Activated CD4-positive, alpha-beta T cell treated with anti-CD3 and anti-CD28 coated beads for 1 hour (primary cell): ENCODE results near the gene CCDC92.

Experiments
- DNase-seq: peaks from one replicate; pipeline ENCODE4 v3.0.0-alpha.2; 2020

CCDC92 gene

DNA sequence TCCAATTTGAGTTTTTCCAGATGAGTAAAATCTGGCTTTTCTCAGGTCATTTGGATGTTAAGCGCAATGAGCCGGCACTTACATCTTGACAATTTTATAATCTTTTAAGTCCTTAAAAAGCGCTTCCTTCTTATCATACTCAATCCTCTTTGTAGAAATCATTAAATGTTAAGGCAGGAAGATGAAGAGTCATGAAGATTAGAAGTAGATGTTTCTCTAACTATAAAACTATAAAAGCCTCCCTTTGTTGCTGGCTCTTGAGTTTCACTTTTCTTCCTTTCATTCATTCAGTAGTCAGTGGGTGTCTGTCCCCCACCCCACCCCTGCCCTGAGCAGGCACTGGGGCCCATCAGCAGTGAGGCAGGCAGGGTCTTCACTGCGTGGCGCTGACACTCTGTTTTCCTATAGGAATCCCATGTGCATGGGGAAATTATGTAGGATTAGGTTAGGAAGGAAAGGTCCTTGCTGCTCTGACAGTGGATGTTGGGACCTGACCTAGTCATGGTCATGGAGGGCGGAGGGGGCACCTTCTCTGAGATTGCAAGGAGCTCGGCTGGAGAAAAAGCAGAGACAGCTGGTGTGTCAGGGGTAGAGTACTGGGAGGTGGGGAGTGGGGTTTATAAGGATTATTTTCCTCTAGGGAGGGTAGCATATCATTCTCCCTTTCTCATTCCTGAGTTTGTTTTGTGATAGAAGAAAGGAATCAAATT is 65.8 kb downstream of the CCDC92 start:
- no peak for DNase-seq

DNA sequence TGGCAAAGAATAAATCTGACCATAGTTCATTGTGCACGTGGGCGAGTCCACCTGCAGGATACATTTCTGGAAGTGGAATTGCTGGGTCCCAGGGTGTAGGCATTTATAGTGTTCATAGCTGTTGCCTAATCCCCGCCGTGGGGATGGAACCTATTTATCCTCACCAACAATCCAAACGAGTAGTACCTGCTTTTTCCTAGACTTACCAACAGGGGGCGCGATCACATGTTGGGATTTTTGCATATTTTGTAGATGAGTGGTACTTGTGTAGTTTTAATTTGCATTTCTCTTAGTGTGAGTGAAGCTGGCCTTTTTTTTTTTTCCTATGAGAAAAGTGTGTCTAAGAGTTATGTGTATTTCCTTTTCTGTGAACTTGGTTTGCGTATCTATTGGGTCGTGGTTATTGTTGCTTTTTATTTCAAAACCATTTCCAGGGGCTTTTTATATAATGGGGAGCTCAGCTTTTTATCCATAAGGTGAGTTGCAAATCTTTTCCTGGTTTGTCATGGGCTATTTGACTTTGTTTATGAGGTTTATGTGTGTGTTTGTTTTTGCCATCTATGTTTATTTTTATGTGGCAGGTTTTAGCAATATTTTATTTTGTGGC is 67.2 kb downstream of the CCDC92 start:
- DNase-seq = peak; percentile 43

DNA sequence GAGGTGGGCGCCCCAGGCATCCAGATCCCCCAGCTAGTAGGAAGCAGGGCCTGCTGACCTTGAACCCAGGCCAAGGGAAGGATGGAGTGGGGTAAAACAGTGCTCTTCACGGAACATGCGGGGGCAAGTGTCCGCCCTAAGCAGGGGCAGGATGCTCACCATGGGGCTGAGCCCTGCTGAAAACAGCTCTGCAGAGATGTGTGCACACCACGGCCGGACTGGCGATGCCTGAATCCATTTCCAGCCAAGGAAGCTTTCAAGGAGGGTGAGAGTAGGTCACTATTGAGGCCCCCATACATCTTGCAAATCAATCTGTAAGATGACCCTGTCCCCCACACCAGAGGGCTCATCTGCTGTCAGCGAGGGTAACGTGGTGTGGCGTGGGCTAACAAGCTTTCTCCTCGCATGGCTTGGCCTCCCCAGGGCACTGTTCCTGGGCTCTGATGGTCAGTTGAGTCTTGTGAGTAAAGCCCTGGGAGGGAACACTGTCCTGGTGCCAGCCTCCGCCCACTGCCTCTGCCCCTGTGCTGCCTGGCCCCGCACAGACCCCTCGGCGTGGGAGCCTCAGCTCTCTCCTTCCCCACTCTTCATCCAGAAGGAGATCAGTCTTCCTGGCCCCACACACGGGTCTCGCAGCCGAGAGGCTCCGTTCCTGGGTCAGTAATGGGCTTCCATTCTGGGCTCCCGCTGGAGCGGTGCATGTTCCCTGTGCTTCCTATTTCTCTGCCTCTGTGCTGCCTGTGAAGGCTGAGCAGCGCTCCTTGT is 69.1 kb downstream of the CCDC92 start:
- no peak for DNase-seq

GRCh38 chr12:123902821-123903220 is 69.8 kb downstream of the CCDC92 start:
- DNase-seq = no peak

- no peak for DNase-seq
These were observed 71.7 kb downstream of the CCDC92 start for GRCh38 chr12:123900871-123901376.

DNA sequence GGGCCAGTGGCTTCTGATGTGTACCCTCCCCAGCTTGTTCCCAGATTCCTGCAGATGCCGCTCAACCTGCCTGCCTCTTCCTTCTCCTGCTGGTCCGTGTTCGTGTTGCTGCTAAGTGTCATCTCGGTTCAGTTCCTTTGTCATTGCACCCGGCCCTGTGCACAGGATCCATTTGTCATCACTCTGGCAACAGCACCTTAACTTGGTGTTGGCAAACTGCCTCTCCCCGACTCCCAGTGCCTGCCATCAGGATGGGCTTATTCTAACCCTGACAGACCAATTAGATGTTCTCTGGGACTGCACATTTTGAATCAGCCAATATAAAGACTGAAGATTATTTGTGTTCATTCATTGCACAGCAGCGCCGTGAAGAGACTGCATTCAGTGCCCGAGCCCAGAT is 73.3 kb downstream of the CCDC92 start:
- DNase-seq = no peak

DNA sequence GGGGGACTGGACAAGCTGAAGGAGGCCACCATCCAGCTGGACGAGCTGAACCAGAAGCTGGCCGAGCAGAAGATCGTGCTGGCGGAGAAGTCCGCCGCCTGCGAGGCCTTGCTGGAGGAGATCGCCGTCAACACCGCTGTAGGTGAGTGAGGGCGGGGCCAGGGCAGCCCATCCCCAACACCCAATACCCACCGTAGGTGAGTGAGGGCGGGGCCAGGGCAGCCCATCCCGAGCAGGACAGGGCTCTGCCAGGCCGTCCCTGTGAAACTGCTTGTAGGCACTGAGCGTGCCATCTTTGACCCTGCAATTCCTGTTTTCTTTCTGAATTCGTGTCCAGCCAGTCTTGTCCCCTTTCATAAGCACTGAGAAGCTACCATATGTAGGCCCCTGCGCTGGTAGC is 74.0 kb downstream of the CCDC92 start:
- no peak for DNase-seq

- DNase-seq = no peak
These were observed 75.4 kb downstream of the CCDC92 start for GRCh38 chr12:123897221-123897620.

- DNase-seq = no peak
These were observed 75.9 kb downstream of the CCDC92 start for GRCh38 chr12:123896767-123897166.

- no peak for DNase-seq
These were observed 77.2 kb downstream of the CCDC92 start for GRCh38 chr12:123895451-123895850.

DNA sequence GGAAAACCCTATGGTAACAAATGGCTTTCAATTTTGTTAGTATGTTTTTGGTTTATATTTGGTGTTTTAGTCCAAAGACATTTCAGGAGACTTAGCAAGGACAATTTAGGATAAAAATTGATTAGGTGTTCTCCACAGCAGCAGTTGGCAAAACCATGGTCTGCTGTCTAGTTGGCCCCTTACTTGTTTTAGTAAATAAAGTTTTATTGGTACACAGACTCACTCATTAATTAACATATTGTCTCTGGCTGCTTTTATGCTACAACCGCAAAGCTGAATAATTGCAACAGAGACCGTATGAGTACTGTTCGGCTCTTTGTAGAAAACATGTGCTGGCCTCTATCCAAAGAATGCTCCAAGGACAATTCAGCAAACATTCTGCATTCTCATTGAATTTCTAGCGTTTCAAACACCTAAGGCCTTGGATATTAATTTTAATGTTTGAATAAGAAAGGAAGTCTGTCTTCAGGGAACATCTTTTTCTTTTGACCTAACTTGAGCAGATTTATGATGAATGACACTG is 77.7 kb downstream of the CCDC92 start:
- no peak for DNase-seq

DNA sequence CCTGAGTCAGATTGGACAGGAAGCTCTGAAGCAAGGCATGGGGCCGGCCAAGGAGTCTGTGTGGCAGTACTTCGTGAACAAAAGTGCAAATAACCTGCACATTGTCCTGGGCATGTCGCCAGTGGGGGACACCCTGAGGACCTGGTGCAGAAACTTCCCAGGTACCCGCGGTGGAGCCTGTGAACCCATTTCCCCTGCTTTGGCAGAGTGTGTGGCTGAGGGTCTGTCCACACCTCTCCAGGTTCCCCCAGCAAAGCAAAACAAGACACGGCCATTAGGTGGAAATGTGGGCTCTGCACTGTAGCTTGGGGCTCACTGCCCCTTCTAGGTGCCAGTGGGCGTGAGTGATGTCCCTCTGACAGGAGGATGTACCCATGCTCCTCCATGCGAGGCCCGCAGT is 79.4 kb downstream of the CCDC92 start:
- no peak for DNase-seq

- no peak for DNase-seq
These were observed 79.8 kb downstream of the CCDC92 start for GRCh38 chr12:123892853-123893252.

GRCh38 chr12:123892180-123892559 is 80.5 kb downstream of the CCDC92 start:
- no peak for DNase-seq

GRCh38 chr12:123891516-123892179 is 81.0 kb downstream of the CCDC92 start:
- DNase-seq = no peak

DNA sequence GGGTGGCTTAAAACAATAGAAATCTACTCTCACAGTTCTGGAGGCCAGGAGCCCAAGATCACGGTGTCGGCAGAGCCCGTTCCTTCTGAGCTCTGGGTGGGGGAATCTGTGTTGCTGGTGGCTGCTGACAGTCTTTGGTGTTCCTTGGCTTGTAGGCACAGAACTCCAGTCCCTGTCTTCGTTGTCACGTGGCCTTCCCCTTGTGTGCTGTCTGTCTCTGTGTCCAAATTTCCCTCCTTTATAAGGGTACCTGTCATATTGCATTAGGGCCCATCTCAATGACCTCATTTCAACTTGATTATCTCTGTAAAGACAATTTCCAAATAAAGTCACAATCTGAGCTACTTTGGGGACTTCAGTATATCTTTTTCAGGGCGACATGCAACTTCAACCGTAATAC is 81.6 kb downstream of the CCDC92 start:
- no peak for DNase-seq

- DNase-seq = no peak
These were observed 82.1 kb downstream of the CCDC92 start for GRCh38 chr12:123890536-123890902.

GRCh38 chr12:123889848-123890535 is 82.6 kb downstream of the CCDC92 start:
- DNase-seq = no peak

DNA sequence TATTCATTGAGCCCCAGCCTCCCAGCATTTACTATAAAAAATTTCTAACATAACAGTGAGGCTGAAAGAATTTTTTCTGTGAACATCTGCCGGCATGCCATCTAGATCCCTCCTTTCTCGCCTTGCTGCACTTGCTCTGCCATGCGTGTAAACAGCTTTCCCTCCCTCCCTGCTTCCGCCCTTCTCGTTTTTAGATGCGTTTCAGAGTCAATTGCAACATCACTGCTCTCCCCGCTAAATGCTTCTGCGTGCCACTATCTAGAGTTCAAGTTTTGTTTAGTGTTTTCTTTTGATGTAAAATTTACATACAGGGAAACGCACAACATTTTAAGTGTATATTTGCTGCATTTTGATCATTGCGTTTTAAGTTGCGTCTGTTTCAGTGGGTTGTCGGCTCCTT is 83.6 kb downstream of the CCDC92 start:
- no peak for DNase-seq

- DNase-seq = no peak
These were observed 85.6 kb downstream of the CCDC92 start for GRCh38 chr12:123886931-123887582.

DNA sequence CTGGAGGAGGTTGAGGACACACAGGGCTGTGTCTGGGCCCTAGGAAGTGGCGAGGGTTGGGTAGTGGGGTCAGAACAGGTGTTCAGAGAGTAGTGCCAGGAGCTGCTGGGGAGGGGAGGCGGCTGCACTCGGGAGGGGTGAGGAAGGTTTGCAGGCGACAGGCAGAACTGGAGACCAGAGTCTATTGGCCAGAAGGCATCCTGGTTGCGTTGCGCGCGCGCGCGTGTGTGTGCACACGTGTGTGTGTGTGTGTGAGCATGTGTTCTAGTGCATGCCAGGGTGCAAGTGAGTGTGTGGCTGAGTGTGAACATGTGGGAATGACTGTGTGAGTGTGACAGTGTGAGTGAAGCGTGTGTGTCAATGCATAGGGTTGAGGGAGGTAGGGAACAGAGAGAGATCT is 86.4 kb downstream of the CCDC92 start:
- no peak for DNase-seq
